GM19467 (cell line): ENCODE data around the gene ERBB4.
A peak's percentile ranks its signal among the peaks of the same experiment; 100 is the strongest.
"Not testable (repeated sequence)": the region's sequence is repeated elsewhere in the genome, so short reads cannot be mapped to it uniquely, and the experiment has no call there.

Source experiments
- ATAC-seq: cut with Tn5 transposase; IDR thresholded peaks from one replicate; pipeline ENCODE4 v1.9.1; 2021; ENCODE audit warnings: mild to moderate bottlenecking, moderate library complexity; ENCODE audit not compliant: unreplicated experiment

The ERBB4 gene

GRCh38 chr2:211755187-211755586 lies 783.4 kb downstream of the ERBB4 start:
- no peak for ATAC-seq

DNA sequence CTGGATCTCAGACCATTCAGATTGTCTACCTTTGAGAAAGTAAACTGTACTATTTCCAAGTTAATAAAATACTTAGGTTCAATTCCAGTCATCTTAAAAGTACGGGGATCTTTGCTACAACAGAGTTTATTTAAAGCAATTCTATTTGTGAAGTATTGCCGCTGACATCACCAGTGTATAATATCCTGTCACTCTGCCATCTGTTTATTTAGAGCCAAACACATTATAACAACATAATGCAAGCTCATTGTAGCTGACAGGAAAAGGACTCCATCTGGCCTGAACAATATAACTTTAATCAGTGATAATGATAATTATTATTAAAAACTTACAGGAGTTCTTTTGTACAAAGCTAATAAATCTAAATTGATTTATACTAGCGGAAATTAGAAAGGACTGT lies 786.8 kb downstream of the ERBB4 start:
- ATAC-seq: no peak

GRCh38 chr2:211748339-211748738 lies 790.3 kb downstream of the ERBB4 start:
- ATAC-seq: no peak

GRCh38 chr2:211745295-211746097 lies 793.1 kb downstream of the ERBB4 start:
- ATAC-seq: peak; percentile 98

DNA sequence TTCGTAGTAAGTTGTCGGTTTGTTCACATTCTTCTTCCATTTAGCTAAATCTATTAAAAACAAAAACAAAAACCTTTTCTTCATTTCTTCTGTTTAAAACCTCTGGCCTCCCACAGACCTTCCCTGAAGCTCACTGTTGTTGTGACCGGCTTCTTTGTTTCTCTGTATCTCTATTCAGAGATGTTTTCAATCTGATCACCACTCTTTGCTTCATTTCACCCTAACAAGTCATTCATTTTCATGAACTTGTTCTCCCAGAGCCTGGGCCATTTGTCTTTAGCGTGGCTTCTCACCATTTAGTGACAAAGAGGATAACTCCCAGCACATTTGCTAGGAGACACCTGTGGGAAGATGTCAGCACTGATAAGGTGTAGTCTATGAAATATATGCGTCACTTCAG lies 794.2 kb downstream of the ERBB4 start:
- no peak for ATAC-seq

GRCh38 chr2:211741966-211742365 lies 796.6 kb downstream of the ERBB4 start:
- ATAC-seq: no peak

DNA sequence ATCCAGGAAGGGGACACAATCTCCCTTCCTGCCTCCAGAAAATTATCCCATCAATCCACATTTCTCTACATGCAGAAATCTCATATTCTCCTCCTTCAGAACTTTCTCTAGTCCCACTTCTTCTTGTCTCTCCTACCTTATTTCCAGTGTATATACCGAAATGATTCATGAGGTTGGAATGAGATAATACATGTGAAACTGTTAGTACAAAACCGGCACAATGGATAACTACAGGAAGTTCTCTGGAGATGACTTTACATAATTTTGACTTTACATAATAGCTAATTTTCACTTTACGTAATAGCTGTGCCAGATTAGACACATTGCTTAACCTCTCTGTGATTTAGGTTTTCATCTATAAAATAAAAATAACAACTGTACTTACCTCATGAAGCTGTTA lies 801.3 kb downstream of the ERBB4 start:
- no peak for ATAC-seq

- ATAC-seq: no peak
Measured at GRCh38 chr2:211730215-211730614, 808.4 kb downstream of the ERBB4 start.

DNA sequence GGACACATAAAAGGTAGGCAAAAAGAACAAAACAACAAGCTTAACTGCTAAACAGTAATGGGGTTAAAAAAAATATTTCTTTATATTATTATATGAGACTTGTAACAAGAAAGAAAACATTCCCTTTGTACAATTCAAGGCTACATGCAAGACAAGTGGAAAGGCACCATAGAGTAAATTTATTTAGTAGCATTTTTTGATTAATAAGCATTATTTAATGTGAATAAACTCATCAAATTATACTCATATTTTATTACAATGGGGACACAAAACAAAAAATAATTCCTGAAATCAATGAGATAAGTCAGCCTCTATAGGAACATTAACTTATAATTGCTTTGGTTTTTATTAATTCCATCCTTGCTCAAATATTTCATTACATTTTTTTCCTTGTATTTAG lies 809.2 kb downstream of the ERBB4 start:
- no peak for ATAC-seq

- no peak for ATAC-seq
Measured at GRCh38 chr2:211724933-211725332, 813.7 kb downstream of the ERBB4 start.

DNA sequence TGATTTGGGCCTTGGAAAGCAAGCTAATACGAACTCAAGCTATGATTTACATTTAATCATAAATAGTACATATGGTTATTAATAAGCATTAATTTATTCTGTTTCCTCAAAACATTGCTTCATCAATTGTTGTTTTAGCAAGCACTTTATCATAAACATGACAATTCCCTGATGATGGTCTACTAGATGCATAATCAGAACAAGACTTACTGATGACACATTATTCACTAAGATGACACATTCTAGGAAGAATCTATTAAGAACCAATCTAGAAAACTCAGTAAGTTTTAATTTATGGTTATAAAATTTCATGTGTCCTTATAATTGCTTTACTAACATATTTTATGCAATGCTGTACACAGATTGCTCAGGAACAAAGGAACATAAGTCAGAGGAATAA lies 815.2 kb downstream of the ERBB4 start:
- no peak for ATAC-seq

GRCh38 chr2:211722928-211723327 lies 815.7 kb downstream of the ERBB4 start:
- no peak for ATAC-seq

- ATAC-seq: not testable (repeated sequence)
Measured at GRCh38 chr2:211721874-211722273, 816.7 kb downstream of the ERBB4 start.

- ATAC-seq: no peak
Measured at GRCh38 chr2:211709389-211709788, 829.2 kb downstream of the ERBB4 start.

GRCh38 chr2:211692689-211693088 lies 845.9 kb downstream of the ERBB4 start:
- ATAC-seq: no peak

GRCh38 chr2:211690736-211691135 lies 847.9 kb downstream of the ERBB4 start:
- no peak for ATAC-seq

GRCh38 chr2:211688196-211688595 lies 850.4 kb downstream of the ERBB4 start:
- no peak for ATAC-seq

- no peak for ATAC-seq
Measured at GRCh38 chr2:211674715-211675114, 863.9 kb downstream of the ERBB4 start.

GRCh38 chr2:211673133-211673905 lies 865.3 kb downstream of the ERBB4 start:
- ATAC-seq: no peak

DNA sequence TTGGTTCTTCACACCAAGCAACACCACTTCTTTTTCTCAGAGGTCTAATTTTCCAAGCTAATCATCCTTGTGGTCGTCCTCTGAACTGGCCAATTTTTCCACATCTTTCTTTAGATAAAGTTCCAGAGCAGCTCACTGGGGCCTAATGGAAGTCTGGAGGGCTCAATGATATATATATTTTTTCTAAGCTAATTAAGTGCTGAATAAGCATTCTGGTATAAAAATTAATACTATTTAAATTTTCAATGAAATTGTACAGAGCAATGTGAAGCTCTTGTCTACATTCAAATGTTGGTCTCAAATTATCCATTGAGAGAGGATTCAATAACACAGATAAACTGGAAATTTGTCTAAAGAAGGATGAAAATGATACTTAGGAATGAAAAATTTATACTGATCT lies 866.6 kb downstream of the ERBB4 start:
- no peak for ATAC-seq

GRCh38 chr2:211665299-211665698 lies 873.3 kb downstream of the ERBB4 start:
- ATAC-seq: no peak

DNA sequence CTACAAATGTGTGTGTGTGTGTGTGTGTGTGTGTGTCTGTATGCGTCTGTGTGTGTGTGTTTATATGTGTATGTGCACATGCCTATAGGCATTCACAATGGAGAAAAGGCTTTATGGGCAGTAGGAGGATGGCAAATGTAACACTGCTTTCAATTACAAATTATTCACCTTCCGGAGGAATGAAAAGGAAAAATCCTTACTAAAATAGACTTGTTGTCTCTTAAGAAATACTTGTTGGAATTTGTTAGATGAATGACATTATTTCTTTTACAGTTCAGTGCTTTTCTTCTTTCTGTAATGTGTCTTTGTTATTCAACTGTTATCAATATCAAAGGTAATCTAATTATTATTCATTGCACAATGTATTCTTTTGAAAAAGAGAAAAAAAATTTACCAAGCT lies 874.3 kb downstream of the ERBB4 start:
- ATAC-seq: no peak
